ENCODE results near the gene SPATA45. TPM values are rescaled to one million over a fixed set of nuclear protein-coding genes. Genes with fewer than 3 reads are reported as not detected.

Gene SPATA45
- total and polyA plus RNA-seq, 2 of the 13 experiments (the other 11 are each of a cell fraction or from before 2014, with no cell fraction given), result 0.17 to 0.64 TPM

DNA sequence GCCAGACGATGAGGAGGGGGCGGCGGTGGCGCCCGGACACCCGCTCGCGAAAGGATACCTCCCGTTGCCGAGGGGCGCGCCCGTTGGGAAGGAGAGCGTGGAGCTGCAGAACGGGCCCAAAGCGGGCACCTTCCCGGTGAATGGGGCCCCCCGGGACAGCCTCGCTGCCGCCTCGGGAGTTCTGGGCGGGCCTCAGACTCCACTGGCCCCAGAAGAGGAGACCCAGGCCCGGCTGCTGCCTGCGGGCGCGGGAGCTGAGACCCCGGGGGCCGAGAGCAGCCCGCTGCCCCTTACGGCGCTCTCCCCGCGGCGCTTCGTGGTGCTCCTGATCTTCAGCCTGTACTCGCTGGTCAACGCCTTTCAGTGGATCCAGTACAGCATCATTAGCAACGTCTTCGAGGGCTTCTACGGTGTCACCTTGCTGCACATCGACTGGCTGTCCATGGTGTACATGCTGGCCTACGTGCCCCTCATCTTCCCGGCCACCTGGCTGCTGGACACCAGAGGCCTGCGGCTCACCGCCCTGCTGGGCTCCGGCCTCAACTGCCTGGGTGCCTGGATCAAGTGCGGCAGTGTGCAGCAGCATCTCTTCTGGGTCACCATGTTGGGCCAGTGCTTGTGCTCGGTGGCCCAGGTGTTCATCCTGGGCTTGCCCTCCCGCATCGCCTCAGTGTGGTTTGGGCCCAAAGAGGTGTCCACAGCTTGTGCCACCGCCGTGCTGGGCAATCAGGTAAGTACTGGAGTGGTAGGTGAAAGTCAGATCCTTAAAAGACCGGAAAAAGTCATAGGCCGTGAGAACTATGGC lies 11.2 kb upstream of the SPATA45 start (continued):
- TF ChIP-seq, protein P1, sequence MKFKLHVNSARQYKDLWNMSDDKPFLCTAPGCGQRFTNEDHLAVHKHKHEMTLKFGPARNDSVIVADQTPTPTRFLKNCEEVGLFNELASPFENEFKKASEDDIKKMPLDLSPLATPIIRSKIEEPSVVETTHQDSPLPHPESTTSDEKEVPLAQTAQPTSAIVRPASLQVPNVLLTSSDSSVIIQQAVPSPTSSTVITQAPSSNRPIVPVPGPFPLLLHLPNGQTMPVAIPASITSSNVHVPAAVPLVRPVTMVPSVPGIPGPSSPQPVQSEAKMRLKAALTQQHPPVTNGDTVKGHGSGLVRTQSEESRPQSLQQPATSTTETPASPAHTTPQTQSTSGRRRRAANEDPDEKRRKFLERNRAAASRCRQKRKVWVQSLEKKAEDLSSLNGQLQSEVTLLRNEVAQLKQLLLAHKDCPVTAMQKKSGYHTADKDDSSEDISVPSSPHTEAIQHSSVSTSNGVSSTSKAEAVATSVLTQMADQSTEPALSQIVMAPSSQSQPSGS (CRISPR knock-in tag; IDR thresholded peaks at IDR 0.05), result no peak
- no peak for TF ChIP-seq TRIM24 (CRISPR knock-in tag; IDR thresholded peaks at IDR 0.05)
- TF ChIP-seq, protein P2, sequence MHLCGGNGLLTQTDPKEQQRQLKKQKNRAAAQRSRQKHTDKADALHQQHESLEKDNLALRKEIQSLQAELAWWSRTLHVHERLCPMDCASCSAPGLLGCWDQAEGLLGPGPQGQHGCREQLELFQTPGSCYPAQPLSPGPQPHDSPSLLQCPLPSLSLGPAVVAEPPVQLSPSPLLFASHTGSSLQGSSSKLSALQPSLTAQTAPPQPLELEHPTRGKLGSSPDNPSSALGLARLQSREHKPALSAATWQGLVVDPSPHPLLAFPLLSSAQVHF (CRISPR knock-in tag; IDR thresholded peaks at IDR 0.05), result no peak
- TF ChIP-seq SIX4 (CRISPR knock-in tag; IDR thresholded peaks at IDR 0.05), result no peak
- TF ChIP-seq, protein P3, sequence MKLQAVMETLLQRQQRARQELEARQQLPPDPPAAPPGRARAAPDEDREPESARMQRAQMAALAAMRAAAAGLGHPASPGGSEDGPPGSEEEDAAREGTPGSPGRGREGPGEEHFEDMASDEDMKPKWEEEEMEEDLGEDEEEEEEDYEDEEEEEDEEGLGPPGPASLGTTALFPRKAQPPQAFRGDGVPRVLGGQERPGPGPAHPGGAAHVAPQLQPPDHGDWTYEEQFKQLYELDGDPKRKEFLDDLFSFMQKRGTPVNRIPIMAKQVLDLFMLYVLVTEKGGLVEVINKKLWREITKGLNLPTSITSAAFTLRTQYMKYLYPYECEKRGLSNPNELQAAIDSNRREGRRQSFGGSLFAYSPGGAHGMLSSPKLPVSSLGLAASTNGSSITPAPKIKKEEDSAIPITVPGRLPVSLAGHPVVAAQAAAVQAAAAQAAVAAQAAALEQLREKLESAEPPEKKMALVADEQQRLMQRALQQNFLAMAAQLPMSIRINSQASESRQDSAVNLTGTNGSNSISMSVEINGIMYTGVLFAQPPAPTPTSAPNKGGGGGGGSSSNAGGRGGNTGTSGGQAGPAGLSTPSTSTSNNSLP (IDR thresholded peaks at IDR 0.05; ENCODE audit: low read depth, low read length), result no peak
- no peak for TF ChIP-seq ZNF674 (CRISPR knock-in tag; IDR thresholded peaks at IDR 0.05; ENCODE audit: low read depth)
- no peak for TF ChIP-seq SMAD9 (CRISPR knock-in tag; IDR thresholded peaks at IDR 0.05)
- TF ChIP-seq, protein P4, sequence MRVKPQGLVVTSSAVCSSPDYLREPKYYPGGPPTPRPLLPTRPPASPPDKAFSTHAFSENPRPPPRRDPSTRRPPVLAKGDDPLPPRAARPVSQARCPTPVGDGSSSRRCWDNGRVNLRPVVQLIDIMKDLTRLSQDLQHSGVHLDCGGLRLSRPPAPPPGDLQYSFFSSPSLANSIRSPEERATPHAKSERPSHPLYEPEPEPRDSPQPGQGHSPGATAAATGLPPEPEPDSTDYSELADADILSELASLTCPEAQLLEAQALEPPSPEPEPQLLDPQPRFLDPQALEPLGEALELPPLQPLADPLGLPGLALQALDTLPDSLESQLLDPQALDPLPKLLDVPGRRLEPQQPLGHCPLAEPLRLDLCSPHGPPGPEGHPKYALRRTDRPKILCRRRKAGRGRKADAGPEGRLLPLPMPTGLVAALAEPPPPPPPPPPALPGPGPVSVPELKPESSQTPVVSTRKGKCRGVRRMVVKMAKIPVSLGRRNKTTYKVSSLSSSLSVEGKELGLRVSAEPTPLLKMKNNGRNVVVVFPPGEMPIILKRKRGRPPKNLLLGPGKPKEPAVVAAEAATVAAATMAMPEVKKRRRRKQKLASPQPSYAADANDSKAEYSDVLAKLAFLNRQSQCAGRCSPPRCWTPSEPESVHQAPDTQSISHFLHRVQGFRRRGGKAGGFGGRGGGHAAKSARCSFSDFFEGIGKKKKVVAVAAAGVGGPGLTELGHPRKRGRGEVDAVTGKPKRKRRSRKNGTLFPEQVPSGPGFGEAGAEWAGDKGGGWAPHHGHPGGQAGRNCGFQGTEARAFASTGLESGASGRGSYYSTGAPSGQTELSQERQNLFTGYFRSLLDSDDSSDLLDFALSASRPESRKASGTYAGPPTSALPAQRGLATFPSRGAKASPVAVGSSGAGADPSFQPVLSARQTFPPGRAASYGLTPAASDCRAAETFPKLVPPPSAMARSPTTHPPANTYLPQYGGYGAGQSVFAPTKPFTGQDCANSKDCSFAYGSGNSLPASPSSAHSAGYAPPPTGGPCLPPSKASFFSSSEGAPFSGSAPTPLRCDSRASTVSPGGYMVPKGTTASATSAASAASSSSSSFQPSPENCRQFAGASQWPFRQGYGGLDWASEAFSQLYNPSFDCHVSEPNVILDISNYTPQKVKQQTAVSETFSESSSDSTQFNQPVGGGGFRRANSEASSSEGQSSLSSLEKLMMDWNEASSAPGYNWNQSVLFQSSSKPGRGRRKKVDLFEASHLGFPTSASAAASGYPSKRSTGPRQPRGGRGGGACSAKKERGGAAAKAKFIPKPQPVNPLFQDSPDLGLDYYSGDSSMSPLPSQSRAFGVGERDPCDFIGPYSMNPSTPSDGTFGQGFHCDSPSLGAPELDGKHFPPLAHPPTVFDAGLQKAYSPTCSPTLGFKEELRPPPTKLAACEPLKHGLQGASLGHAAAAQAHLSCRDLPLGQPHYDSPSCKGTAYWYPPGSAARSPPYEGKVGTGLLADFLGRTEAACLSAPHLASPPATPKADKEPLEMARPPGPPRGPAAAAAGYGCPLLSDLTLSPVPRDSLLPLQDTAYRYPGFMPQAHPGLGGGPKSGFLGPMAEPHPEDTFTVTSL (CRISPR knock-in tag; IDR thresholded peaks at IDR 0.05; ENCODE audit: borderline replicate concordance), result no peak
- TF ChIP-seq ZNF670 (CRISPR knock-in tag; IDR thresholded peaks at IDR 0.05; ENCODE audit: borderline replicate concordance), result no peak
- TF ChIP-seq, protein P5, sequence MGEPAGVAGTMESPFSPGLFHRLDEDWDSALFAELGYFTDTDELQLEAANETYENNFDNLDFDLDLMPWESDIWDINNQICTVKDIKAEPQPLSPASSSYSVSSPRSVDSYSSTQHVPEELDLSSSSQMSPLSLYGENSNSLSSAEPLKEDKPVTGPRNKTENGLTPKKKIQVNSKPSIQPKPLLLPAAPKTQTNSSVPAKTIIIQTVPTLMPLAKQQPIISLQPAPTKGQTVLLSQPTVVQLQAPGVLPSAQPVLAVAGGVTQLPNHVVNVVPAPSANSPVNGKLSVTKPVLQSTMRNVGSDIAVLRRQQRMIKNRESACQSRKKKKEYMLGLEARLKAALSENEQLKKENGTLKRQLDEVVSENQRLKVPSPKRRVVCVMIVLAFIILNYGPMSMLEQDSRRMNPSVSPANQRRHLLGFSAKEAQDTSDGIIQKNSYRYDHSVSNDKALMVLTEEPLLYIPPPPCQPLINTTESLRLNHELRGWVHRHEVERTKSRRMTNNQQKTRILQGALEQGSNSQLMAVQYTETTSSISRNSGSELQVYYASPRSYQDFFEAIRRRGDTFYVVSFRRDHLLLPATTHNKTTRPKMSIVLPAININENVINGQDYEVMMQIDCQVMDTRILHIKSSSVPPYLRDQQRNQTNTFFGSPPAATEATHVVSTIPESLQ (CRISPR knock-in tag; conservative IDR thresholded peaks at IDR 0.05), result no peak
- no peak for TF ChIP-seq TBP (CRISPR knock-in tag; IDR thresholded peaks at IDR 0.05)

All from HepG2 (cell line).